ENCODE results near the gene IL27RA.

GRCh38 chr19:14030997-14031718 is 404 bp upstream of the IL27RA start:
- TF ChIP-seq CTCF (IDR thresholded peaks at IDR 0.05; ENCODE audit: low read depth, low read length) (no peak), EZH2phosphoT487 (IDR thresholded peaks at IDR 0.05; ENCODE audit: low read depth) (no peak)

All from OCI-LY3 (cell line).